Mesothelial cell of epicardium (in vitro differentiated cells): ENCODE data around the gene NOL9. TPM values are rescaled to one million over a fixed set of nuclear protein-coding genes. Genes with fewer than 3 reads are reported as not detected.

Source experiments
- DNase-seq, 2 experiments: peaks; one replicate each; pipeline ENCODE4 v3.0.0; 2021; ENCODE audit warnings: low spot score in 2 of 2; ENCODE audit not compliant: unreplicated experiment in 2 of 2
- H3K27ac Mint-ChIP-seq: 2 replicates; pipeline ENCODE4 v1.8.0; 2021; ENCODE audit warnings: mixed read lengths
- H3K27me3 Mint-ChIP-seq: 2 replicates; pipeline ENCODE4 v1.8.0; 2021; ENCODE audit warnings: low read depth, mixed read lengths
- H3K36me3 Mint-ChIP-seq: 2 replicates; pipeline ENCODE4 v1.8.0; 2021; ENCODE audit warnings: mixed read lengths
- H3K4me1 Mint-ChIP-seq: 2 replicates; pipeline ENCODE4 v1.8.0; 2021; ENCODE audit warnings: mixed read lengths
- H3K4me3 Mint-ChIP-seq: 2 replicates; pipeline ENCODE4 v1.8.0; 2021; ENCODE audit warnings: mild to moderate bottlenecking, moderate library complexity, mixed read lengths
- H3K9me3 Mint-ChIP-seq: 2 replicates; pipeline ENCODE4 v1.8.0; 2021; ENCODE audit warnings: mixed read lengths
- total RNA-seq: library from RNA; stranded (reverse); gene quantifications from 3 replicates; pipeline ENCODE4 v1.2.1, GENCODE V29; 2021
- TF ChIP-seq, protein P1 (sequence below): fragments of 200-600 bp; sonication (generic); IDR thresholded peaks from one replicate; pipeline ENCODE4 v1.5.0; 2021; ENCODE audit warnings: antibody characterized with exemption; ENCODE audit not compliant: unreplicated experiment

NOL9 gene
- total RNA-seq, 1 donor from 2014 or later: 44.4 TPM

DNA sequence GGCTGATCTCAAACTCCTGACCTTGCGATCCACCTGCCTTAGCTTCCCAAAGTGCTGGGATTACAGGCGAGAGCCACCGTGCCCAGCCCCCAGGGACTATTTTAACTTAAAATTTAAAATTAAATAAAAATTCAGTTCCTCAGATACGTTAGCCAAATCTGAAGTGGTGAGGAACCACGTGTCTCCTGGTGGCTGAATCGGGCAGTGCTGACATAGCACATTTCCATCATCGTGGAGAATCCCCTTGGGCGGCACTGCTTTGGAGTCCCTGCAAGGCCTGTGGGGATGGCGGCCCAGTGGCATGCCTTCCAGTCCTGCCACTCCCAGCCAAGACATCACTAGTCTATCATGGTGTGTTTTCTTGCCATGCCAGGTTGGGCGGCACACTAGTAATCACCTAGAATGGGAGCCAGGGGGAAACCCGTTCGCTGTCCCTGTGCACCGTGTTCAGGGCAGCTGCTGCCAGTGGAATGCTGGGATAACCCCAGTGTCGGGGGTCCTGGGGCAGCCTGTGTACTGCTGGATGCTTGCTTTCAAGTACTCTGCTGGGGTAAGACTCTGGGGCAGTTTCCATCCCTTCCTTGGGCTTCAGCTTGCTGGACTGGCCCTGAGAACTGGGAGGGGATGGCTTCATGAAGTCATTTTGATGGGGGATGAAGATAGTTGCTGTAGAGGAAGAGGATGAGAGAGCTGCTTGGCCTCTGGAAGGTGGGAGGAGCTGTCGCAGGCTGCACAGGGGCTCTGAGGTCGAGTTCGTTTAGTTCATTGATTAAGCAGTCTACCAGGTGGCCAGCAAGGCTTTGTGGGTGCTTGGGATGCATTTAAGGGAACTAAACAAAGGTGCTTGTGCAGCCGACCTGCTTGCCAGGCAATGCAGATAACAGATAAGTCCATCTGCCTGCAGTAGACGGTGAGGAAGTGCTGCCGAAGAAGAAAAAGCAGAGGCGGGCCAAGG is 30.1 kb upstream of the NOL9 start:
- Mint-ChIP-seq H3K4me3 (no peak overlapping the region), H3K27ac (no peak overlapping the region)

DNA sequence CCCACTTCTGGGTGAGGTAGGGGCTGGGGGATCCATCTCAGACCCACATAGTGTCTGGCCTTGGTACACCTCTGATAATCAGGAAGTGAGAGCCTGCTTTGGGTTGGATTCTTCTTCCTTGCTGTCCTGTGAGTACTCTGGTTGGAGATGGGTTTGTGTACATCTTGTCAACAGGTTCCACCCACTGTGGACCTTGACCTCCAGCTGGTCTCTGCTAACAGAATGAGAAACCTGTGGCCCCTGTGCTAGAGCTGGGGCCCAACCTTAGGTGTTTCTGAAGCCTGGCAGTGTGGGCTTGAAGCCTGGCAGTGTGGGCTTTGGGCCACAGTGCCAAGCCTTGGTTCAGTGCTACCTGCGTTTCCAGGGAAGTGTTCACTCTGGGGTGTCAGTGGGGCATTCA is 28.1 kb upstream of the NOL9 start:
- peaks cover 21% of the 10 kb centered on the region for H3K4me1 Mint-ChIP-seq
- no peaks in the 10 kb centered on the region for H3K9me3 Mint-ChIP-seq
- no peaks in the 10 kb centered on the region for H3K27me3 Mint-ChIP-seq
- H3K36me3 Mint-ChIP-seq: no peaks in the 10 kb centered on the region
- peak overlapping the region; percentile 94 for H3K4me3 Mint-ChIP-seq
- TF ChIP-seq, protein P1, sequence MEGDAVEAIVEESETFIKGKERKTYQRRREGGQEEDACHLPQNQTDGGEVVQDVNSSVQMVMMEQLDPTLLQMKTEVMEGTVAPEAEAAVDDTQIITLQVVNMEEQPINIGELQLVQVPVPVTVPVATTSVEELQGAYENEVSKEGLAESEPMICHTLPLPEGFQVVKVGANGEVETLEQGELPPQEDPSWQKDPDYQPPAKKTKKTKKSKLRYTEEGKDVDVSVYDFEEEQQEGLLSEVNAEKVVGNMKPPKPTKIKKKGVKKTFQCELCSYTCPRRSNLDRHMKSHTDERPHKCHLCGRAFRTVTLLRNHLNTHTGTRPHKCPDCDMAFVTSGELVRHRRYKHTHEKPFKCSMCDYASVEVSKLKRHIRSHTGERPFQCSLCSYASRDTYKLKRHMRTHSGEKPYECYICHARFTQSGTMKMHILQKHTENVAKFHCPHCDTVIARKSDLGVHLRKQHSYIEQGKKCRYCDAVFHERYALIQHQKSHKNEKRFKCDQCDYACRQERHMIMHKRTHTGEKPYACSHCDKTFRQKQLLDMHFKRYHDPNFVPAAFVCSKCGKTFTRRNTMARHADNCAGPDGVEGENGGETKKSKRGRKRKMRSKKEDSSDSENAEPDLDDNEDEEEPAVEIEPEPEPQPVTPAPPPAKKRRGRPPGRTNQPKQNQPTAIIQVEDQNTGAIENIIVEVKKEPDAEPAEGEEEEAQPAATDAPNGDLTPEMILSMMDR: no peak
- DNase-seq: no peak
- peak overlapping the region; percentile 34 for H3K27ac Mint-ChIP-seq

More for the DNA sequence above, 30.1 kb upstream of the NOL9 start:
- DNase-seq: no peak
- TF ChIP-seq, protein P1: peak; percentile 67
- no peaks in the 10 kb centered on the region for H3K36me3 Mint-ChIP-seq
- no peaks in the 10 kb centered on the region for H3K27me3 Mint-ChIP-seq
- peaks cover 20% of the 10 kb centered on the region for H3K4me1 Mint-ChIP-seq
- no peaks in the 10 kb centered on the region for H3K9me3 Mint-ChIP-seq

DNA sequence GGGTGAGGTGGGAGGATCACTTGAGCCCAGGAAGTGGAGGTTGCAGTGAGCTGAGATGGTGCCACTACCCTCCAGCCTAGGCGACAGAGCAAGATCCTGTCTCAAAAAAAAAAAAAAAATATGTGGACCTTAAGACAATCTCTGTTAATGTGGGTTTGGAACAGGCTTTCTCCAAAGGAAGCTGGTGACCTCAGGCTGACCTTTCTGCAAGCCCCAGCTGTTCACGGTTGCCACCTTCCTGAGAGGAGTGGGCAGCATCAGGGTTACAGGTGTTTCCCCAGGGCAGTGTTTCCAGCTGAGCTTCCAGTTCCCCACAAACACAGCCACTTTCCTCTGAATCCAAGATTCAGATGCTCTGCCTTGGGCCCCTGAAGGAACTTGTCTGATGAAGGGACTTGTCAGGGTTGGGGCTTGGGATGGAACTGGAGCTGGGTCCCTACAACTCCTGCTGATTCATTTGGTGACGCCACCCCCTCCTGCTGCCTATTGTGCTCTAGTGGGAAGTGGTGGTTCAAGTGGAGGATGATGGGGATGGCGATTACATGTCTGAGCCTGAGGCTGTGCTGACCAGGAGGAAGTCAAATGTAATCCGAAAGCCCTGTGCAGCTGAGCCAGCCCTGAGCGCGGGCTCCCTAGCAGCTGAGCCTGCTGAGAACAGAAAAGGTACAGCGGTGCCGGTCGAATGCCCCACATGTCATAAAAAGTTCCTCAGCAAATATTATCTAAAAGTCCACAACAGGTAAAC is 27.4 kb upstream of the NOL9 start:
- peak overlapping the region; percentile 94 for H3K4me3 Mint-ChIP-seq
- TF ChIP-seq, protein P1: no peak
- H3K9me3 Mint-ChIP-seq: no peaks in the 10 kb centered on the region
- no peak for DNase-seq
- no peaks in the 10 kb centered on the region for H3K27me3 Mint-ChIP-seq
- H3K27ac Mint-ChIP-seq: no peak overlapping the region
- H3K36me3 Mint-ChIP-seq: no peaks in the 10 kb centered on the region
- H3K4me1 Mint-ChIP-seq: peaks cover 21% of the 10 kb centered on the region

DNA sequence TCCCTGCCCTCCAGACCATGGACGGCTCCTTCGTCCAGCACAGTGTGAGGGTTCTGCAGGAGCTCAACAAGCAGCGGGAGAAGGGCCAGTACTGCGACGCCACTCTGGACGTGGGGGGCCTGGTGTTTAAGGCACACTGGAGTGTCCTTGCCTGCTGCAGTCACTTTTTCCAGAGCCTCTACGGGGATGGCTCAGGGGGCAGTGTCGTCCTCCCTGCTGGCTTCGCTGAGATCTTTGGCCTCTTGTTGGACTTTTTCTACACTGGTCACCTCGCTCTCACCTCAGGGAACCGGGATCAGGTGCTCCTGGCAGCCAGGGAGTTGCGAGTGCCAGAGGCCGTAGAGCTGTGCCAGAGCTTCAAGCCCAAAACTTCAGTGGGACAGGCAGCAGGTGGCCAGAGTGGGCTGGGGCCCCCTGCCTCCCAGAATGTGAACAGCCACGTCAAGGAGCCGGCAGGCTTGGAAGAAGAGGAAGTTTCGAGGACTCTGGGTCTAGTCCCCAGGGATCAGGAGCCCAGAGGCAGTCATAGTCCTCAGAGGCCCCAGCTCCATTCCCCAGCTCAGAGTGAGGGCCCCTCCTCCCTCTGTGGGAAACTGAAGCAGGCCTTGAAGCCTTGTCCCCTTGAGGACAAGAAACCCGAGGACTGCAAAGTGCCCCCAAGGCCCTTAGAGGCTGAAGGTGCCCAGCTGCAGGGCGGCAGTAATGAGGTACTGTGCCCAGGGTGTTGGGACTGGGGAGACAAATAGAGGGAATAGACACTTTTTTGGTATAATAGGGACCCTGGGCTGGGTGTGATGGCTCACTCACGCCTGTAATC is 26.5 kb upstream of the NOL9 start:
- no peaks in the 10 kb centered on the region for H3K9me3 Mint-ChIP-seq
- H3K27me3 Mint-ChIP-seq: no peaks in the 10 kb centered on the region
- TF ChIP-seq, protein P1: no peak
- DNase-seq: no peak
- H3K36me3 Mint-ChIP-seq: no peaks in the 10 kb centered on the region
- H3K4me3 Mint-ChIP-seq: peak overlapping the region; percentile 94
- H3K27ac Mint-ChIP-seq: peak overlapping the region; percentile 88
- H3K4me1 Mint-ChIP-seq: peaks cover 21% of the 10 kb centered on the region

DNA sequence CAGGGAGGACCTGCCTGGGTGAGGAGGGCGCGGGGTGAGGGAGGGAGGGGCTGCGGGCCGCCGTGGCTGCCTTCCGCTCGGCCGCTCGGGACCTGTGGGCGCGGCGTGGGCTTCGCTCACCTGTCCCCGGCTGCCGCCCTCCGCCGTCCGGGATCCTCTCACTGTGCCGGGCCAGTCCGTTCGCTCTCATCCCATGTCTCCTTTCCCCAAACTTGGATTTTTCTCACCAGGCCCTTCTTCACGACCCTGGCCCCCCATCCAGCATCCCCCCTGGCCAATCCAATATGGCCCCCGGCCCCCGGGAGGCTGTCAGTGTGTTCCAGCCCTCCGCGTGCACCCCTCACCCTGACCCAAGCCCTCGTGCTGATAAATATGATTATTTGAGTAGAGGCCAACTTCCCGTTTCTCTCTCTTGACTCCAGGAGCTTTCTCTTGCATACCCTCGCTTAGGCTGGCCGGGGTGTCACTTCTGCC is 25.8 kb upstream of the NOL9 start:
- H3K27ac Mint-ChIP-seq: peak overlapping the region; percentile 97
- no peaks in the 10 kb centered on the region for H3K27me3 Mint-ChIP-seq
- H3K9me3 Mint-ChIP-seq: no peaks in the 10 kb centered on the region
- no peaks in the 10 kb centered on the region for H3K36me3 Mint-ChIP-seq
- H3K4me3 Mint-ChIP-seq: peak overlapping the region; percentile 94
- H3K4me1 Mint-ChIP-seq: peaks cover 21% of the 10 kb centered on the region
- TF ChIP-seq, protein P1: no peak
- no peak for DNase-seq
